ENCODE data around the gene GUCY2C.

Gene GUCY2C

GRCh38 chr12:14681625-14682024 is 14.8 kb downstream of the GUCY2C start:
- DNase-seq = no peak

- no peak for DNase-seq
Measured at GRCh38 chr12:14681190-14681589, 15.2 kb downstream of the GUCY2C start.

GRCh38 chr12:14678547-14679150 is 17.8 kb downstream of the GUCY2C start:
- DNase-seq = no peak

- no peak for DNase-seq
Measured at GRCh38 chr12:14668591-14668990, 27.8 kb downstream of the GUCY2C start.

GRCh38 chr12:14665354-14666348 is 30.7 kb downstream of the GUCY2C start:
- no peak for DNase-seq

GRCh38 chr12:14664434-14665023 is 31.9 kb downstream of the GUCY2C start:
- DNase-seq = no peak

GRCh38 chr12:14663002-14663401 is 33.4 kb downstream of the GUCY2C start:
- DNase-seq = no peak

GRCh38 chr12:14656846-14657245 is 39.6 kb downstream of the GUCY2C start:
- no peak for DNase-seq

- DNase-seq = no peak
Measured at GRCh38 chr12:14655284-14655683, 41.1 kb downstream of the GUCY2C start.

- DNase-seq = no peak
Measured at GRCh38 chr12:14654842-14655241, 41.6 kb downstream of the GUCY2C start.

GRCh38 chr12:14654416-14654815 is 42.0 kb downstream of the GUCY2C start:
- no peak for DNase-seq

GRCh38 chr12:14652483-14652882 is 43.9 kb downstream of the GUCY2C start:
- no peak for DNase-seq

- DNase-seq = no peak
Measured at GRCh38 chr12:14651371-14651770, 45.0 kb downstream of the GUCY2C start.

GRCh38 chr12:14650789-14651188 is 45.6 kb downstream of the GUCY2C start:
- no peak for DNase-seq

- DNase-seq = no peak
Measured at GRCh38 chr12:14647028-14647750, 49.2 kb downstream of the GUCY2C start.

GRCh38 chr12:14643251-14643650 is 53.1 kb downstream of the GUCY2C start:
- no peak for DNase-seq

- DNase-seq = no peak
Measured at GRCh38 chr12:14638066-14638465, 58.3 kb downstream of the GUCY2C start.

GRCh38 chr12:14635776-14636175 is 60.6 kb downstream of the GUCY2C start:
- DNase-seq = no peak

- DNase-seq = no peak
Measured at GRCh38 chr12:14630793-14631192, 65.6 kb downstream of the GUCY2C start.

- peak; percentile 9 for DNase-seq
Measured at GRCh38 chr12:14629832-14630710, 66.3 kb downstream of the GUCY2C start.

GRCh38 chr12:14628771-14629170 is 67.6 kb downstream of the GUCY2C start:
- no peak for DNase-seq

- DNase-seq = no peak
Measured at GRCh38 chr12:14621826-14622225, 74.6 kb downstream of the GUCY2C start.

Data from T1000 (cell line).